HG03432 (cell line): Measurements from ENCODE around the gene KCNQ1.

ENCODE experiments used
- ATAC-seq: cut with Tn5 transposase; IDR thresholded peaks from one replicate; pipeline ENCODE4 v1.9.1; 2021; ENCODE audit warnings: mild to moderate bottlenecking, moderate library complexity; ENCODE audit not compliant: unreplicated experiment

Gene KCNQ1

GRCh38 chr11:2738551-2739431 lies 294.0 kb downstream of the KCNQ1 start:
- no peak for ATAC-seq

GRCh38 chr11:2739531-2740274 lies 294.9 kb downstream of the KCNQ1 start:
- no peak for ATAC-seq

GRCh38 chr11:2740275-2740940 lies 295.6 kb downstream of the KCNQ1 start:
- ATAC-seq: no peak

- ATAC-seq: no peak
Observed at GRCh38 chr11:2741006-2741376, 296.2 kb downstream of the KCNQ1 start.

- ATAC-seq: no peak
Observed at GRCh38 chr11:2741377-2742131, 296.7 kb downstream of the KCNQ1 start.

- ATAC-seq: no peak
Observed at GRCh38 chr11:2742201-2742600, 297.4 kb downstream of the KCNQ1 start.

GRCh38 chr11:2742611-2743426 lies 298.0 kb downstream of the KCNQ1 start:
- ATAC-seq: no peak

- ATAC-seq: no peak
Observed at GRCh38 chr11:2743427-2744110, 298.8 kb downstream of the KCNQ1 start.

GRCh38 chr11:2744166-2744565 lies 299.4 kb downstream of the KCNQ1 start:
- no peak for ATAC-seq

- no peak for ATAC-seq
Observed at GRCh38 chr11:2745511-2745910, 300.7 kb downstream of the KCNQ1 start.

GRCh38 chr11:2746401-2747247 lies 301.8 kb downstream of the KCNQ1 start:
- ATAC-seq: no peak

- ATAC-seq: no peak
Observed at GRCh38 chr11:2747248-2748027, 302.6 kb downstream of the KCNQ1 start.

GRCh38 chr11:2748061-2748813 lies 303.4 kb downstream of the KCNQ1 start:
- ATAC-seq: no peak

GRCh38 chr11:2748814-2749554 lies 304.2 kb downstream of the KCNQ1 start:
- no peak for ATAC-seq

GRCh38 chr11:2750101-2750681 lies 305.4 kb downstream of the KCNQ1 start:
- ATAC-seq: no peak
